Measurements from ENCODE around the gene HIGD1B.
"Not testable (repeated sequence)": the region's sequence is repeated elsewhere in the genome, so short reads cannot be mapped to it uniquely, and the experiment has no call there.

GRCh38 chr17:44825236-44825635, 22.4 kb upstream of the HIGD1B start:
- TF ChIP-seq CTCF, POLR2A, EP300 (IDR thresholded peaks at IDR 0.05): not testable (repeated sequence)

Measured in suprapubic skin (tissue), 3 donors.